GM19238 (cell line): ENCODE measurements around the gene PCTP.
A peak's percentile ranks its signal among the peaks of the same experiment; 100 is the strongest.

Source experiments
- DNase-seq: peaks from one replicate; pipeline ENCODE4 v3.0.0; 2011; ENCODE audit warnings: low spot score; ENCODE audit not compliant: insufficient read length

The PCTP gene

DNA sequence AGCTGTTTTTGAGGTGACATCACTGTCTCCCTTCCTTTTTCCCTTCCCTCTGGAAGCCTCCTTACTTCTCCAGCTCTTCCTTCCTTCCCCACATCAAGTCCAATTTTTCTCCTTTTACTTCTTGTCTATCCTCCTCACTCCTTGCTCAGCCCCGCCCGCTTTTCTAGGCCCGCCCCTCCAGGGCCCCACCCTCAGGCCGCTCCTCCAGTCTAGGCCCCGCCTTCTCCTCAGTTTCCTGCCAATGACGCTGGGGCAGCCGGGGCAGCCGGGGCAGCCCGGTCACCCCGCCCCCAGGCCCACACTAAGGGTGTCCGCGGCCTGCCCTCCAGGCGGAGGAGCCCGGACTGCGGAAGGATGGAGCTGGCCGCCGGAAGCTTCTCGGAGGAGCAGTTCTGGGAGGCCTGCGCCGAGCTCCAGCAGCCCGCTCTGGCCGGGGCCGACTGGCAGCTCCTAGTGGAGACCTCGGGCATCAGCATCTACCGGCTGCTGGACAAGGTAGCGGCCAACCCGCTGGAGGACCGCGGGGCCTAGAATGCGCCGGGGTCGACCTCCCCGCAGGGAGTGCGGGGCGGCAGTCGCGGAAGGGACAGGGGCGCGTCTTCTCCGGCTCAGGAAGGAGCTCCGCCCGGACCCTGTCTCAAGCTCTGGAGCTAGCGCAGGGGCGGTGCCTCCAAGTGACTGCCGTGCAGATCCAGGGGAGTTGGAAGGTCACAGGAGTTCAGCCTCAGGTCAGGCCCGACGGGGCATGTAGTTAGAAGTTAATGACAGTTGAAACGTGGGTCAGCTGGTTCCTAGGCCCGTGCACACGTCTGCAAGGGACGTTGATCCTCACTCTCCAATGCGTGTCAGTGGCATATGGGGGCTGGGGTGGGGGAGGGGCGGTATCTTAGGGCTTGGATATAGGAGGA lies at the start of gene PCTP:
TSS of gene PCTP (plus strand) at position 302 of the 908 bp plus-strand sequence. CDS start at position 355, 53 bp downstream.
- DNase-seq: peak; percentile 78

DNA sequence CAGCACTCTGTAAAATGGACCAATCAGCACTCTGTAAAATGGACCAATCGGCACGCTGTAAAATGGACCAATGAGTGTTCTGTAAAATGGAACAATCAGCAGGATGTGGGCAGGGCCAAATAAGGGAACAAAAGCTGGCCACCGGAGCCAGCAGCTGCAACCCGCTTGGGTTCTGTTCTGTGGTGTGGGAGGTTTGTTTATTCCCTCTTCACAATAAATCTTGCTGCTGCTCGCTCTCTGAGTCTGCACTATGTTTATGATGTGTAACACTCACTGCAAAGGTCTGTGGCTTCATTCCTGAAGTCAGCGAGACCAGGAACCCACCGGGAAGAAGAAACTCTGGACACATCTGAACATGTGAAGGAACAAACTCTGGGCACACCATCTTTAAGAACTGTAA lies 48.7 kb upstream of the PCTP start:
- no peak for DNase-seq

DNA sequence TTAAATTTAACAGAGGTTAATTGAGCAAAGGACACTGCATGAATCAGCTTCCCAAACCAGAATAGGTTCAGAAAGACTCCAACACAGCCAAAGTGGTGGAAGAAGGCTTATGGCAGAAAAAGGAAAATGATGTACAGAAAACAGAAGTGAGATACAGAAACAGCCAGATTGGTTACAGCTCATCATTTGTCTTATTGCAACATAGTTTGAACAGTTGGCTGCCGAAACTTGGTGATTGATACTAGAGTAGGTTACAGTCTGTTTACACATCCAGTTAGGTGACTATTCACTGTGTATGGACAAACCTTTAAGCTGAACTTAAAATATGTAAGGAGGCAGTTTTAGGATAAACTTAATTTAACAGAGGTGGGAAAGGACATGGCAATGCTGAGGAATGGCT lies 46.5 kb upstream of the PCTP start:
- no peak for DNase-seq

DNA sequence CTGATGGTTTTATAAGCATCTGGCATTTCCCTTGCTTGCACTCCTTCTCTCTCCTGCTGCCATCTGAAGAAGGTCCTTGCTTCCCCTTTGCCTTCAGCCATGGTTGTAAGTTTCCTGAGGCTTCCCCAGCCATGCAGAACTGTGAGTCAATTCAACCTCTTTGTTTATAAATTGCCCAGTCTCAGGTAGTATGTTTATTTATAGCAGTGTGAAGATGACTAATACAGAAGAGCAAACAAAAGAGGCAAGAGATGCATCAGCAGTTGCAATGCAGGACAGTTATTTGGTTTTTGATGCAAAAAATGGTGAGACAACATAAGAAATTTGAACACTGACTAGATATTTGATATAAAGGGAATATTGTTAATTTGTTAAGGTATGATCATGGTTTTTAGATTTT lies 45.0 kb upstream of the PCTP start:
- no peak for DNase-seq

DNA sequence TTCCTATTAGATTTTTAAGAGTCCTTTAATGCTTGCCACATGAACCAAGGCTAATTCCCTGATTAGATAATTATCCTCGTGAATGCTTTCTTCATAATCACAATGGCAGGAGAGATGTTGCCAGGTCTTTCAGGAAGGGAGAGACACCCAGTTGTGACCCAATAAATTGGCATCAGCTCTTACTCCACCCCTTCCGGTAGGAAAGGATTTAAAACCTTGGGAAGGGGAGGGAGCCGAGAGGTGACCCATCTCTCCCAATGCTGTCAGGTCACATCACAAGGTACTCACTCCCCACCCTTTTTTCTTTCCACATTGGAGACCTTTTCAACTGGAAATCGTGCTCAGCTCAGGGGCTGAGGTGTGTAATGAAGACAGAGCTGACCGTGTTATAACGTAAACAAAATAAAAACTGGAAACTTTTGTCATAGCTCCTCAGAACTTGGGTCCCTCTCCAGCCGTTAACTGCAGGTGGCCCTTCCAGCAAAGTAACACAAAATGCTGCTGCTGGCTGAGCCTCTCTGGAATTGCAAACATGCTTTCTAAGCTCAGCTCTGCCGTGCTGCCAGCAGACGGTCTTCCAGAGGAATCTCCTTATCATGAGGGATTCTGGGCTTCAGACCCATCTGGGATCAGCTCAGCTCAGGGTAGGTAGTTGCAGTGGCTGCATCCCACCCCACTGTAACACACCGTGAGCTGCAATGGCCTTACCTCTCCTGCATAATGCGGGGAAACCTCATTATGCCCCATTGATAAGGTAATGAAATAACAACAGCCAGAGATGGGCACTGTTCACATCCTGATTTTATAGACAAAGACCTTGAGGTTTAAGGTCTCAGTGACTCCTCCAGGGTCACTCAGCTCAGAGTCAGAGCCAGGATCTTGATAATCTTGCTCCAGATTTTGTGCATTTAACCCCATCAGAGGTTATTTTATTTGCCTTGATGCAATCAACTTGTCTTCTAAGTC lies 43.8 kb upstream of the PCTP start:
- no peak for DNase-seq

DNA sequence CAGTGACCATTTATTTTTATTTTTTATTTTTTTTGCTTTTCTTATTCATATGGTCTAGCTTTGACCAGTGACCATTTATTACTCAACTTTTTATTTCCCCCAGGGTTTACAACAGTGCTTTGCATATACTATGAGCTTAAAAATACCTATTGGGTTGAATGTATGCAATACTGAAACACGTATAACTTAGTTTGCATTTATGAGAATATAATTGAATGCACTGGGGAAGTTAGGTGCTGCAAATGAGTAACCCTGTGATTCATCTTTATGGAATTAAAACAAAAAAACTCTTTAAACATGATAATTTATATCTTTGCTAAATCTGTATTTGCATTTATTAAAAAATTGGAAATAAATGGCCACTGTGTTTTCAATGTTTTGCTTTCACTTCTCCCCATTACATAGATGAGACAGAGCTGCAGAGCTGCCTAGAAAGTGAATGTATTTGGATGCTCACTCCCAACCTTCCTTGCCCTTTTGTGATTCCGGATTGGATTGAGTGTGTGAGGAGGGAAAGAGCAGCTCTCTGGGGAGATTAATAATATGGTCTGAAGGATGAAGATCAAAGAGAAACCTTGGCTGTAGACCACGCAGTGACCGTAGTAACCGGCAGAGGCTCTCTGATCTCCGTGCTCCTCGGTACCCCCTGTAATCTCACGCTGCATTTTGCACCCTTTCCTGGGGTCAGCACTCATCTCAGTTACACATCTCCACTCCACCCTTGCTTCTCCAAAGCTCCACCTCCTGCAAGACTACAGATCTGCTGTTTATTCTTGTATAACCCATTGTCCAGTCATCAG lies 42.5 kb upstream of the PCTP start:
- DNase-seq: no peak

DNA sequence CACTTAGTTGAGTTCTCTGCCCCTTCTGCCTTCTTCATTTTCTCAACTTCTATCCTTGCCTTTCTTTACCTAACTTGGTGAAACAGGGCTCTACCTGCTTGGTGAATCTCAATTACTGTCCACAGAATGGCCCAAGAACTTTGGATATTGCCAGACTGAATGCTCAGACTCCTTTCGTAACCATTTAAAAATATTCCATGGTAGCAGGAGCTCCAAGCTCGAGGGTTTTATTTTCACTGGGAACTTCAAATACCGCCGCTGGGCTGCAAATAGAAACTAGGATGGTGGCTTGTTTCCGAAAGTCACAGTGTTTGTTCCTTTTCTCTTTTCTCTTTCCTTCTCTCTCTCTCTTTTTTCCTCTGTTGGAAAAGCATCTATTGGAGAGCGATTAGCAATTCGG lies 41.4 kb upstream of the PCTP start:
- DNase-seq: no peak

DNA sequence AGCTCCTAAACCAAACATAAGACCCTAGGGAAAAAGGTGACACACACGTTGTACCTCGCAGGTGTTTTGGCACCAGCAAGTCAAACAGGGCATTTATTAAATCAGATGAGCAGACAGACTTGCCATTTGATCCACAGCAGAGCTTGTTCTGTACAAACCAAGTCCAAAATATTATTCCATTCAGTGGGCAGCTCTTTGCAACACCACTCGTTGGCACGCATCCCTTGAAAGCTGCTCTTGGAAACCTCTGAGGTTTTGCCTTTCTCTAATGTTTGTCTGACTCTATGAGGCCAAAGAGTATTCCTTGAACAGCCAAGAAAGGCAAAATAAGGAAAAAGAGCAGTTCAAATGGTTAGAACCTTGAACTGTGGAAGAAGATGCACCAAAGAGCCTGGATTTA lies 40.9 kb upstream of the PCTP start:
- DNase-seq: no peak

DNA sequence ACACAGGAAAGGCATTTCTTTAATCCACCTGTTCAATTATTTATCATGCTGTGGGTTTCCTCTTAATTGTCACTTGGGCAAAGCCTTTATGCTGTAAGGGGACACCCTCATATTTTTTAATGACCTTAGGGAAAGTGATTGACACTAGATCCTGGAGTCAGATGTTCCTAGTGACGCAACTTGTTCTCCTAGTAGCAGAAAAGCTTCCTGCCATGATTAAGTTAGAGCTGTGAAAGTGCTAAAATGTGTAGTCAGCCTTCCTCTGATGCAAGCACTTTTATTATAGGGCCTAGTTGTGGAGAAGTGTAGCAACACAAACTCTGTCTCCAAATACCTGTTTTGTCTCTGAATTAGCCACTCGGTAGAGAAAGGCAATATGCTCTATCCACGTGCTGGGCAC lies 40.4 kb upstream of the PCTP start:
- no peak for DNase-seq

DNA sequence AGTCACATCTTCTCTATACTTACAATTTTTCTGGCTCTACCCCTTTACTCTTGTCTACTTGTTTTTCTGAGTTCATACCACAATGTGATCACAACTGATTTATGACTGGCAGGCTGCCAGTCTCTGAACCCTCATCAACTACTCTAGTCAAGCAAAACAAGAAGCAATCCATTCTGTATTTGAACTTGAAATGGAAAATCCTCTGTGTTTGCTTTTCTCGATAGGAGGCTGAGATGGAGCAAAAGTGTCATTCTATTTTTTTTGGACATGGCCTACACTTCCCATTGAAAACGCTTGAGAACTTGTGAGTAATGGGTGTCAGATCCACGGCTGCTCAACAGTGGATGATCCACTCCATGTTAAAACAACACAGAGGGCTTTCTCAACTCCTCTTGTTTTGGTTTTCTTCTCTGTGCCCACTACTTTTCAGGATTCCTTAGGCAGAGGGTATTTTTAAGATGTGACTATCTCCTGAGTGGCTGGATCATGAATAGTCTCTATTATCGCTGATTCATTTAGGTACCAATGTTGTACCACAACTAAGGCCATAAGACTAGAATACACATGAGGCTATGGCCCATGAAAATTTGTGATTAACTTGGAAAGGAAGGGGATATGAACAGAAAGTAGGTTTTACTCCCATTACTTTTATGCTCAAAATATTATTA lies 39.9 kb upstream of the PCTP start:
- no peak for DNase-seq

DNA sequence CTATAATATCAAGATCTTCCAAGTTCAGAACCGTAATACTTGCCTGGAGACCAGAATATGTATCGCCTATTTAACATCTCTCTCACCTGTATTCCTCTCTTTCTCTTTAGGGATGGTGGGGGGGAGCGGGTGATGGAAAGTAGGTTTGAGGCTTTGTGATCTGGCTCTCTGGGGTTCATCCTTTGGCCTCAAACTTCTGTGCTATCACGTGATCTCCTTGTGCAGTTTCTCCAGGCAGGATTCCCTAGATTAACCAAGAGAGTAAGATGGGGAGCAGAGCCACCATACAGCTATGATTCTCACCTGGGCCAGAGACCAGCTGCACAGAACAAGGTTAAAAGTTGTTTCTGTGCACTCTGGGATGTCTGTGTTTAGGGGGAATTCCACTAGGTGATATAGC lies 33.4 kb upstream of the PCTP start:
- DNase-seq: no peak

DNA sequence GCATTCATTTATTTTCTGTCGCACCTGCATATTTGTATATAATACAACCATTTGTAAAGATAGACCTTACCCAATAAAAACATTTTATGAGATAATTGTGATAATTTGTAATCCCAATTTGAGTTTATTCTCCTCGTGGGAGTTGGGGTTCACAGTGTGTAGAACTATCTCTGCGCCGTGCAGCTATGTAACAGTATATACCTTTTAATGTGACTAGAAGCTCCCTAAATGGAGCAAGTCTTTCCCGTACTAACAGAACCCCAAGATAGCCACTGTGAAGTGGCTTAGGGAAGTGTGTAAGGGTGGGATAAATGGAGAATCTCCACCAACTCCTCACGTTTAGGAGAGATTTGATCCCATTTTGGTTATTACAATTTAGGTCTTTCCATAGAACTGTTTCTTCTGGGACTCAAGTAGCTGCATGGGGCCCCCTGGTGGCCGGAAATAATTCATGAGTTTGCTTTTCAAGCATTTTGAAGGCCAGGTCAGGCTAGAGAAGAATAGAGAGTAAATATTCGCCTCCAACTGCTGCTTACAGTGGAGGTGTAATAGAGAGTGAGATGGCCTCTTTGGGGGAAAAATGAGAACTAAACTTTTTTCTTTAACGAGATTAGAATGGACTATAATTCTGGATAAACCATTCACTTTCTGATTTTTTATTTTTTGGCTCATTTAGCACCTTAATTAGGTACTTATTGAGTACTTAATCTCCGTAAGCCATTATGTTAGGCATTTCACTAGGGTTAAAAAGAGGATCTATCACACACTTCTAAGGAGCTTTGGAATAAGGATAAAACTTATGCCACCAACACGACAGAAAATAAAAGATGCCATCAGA lies 32.7 kb upstream of the PCTP start:
- DNase-seq: no peak

DNA sequence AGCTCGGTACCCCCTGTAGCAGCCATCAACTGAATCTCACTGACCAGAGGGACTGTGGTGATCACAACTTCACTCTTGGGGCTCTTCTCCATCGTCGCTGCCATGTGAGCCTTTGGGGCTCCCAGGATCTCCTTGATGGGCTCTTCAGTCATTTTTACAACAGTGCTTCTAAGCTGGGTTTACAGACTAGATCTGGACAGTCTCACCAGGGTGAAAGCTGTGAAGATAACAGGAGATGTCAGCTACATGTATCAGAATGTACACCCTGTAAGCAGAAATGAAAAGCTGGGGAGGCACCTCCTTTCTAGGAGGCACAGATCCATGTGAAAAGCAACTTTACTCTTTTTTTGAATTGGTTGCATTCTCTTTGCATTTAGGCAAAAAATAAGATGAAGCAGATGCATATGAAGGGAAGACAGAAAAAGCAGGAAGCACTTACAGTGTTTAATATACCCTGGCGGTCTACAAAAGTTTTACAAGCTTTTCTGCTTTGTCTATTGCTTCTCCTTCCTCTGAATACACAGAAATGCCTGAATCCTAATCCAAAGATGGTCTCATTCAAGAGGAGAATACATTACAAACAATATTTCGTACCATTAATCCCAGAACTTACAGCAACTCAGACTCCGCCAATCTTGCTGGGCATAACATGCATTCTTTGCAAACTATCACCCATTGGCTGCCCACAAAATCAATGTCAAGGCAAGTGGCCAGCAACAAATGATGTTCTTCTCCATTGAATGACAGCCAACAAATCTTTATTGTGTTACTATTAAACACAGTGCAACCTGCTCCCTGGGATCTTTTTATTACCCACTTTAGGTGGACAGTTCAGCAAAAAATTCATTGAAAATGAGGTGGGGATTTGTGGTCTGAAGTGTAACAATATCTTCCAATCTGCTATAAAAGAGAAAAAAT lies 29.7 kb upstream of the PCTP start:
- DNase-seq: no peak

DNA sequence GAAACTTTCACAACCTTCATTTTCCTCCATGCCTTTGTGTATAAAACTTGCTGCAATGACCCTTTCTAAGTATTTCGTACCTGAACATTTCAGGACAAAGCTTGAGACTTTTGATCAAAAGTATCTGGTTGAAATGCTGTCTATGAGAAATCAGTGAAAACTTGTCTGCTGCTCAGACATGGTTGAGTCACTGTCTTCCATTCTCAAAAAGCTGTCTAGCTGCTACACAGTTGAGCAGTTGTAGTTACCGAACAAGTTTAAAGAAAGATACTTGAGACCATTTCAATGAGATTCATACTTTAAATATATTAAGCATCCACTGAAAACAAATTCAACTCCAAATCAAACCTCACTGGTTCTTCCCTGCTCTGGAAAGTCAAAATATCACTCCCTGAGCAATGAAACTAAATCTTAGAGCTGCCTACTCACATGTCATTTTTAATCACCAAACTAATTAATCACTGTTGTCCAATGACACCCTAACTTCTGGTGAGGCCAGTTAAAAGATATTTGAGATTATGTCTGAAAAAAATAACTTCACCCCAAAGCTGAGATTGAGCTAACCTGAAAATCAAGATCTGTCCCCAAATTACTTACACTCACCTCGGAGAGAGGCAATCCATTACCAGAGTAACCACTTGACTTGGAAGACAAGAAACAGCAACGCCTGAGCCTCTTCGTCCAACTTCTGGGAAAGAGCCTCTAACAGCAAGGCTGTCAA lies 28.7 kb upstream of the PCTP start:
- DNase-seq: no peak

DNA sequence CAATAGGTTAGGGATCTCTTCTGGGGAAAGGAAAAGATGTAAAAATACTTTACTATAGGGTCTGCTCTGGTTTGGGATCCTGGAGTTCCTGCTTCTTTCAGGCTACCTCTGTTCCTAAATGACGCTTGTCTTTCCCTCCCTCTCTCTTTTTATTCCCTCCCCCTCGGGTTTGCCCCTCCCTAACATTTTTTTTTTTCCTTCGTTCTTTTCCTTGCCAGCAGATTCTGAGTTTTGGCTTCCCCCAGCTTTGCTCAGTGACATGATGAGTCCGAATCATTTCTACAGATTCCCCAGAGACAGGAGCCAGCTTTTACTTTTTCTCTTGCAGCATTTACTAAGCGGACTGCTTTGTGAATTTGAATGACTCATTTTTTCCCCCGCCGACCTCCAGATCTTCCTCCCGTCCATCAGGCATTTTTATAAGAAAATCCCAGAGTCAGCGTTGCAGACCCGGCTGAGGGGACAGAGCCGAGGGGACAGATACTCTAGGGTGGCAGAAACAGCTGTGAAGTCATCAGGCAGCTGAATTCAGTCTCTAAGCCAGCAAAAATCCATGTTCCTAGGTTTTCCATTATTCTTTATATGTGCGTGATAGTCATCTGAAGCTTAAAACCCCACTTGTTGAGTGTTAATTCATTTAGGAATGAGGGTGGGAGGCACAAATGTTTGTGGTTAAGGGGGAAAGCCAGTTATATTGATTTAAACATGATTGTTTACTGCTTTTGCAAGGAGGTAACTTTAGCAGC lies 27.9 kb upstream of the PCTP start, which contains the start of gene TMEM100:
TSS of gene TMEM100 (minus strand) at position 123 of the 746 bp plus-strand sequence. CDS start 1,794 bp downstream, outside the sequence.
- no peak for DNase-seq

DNA sequence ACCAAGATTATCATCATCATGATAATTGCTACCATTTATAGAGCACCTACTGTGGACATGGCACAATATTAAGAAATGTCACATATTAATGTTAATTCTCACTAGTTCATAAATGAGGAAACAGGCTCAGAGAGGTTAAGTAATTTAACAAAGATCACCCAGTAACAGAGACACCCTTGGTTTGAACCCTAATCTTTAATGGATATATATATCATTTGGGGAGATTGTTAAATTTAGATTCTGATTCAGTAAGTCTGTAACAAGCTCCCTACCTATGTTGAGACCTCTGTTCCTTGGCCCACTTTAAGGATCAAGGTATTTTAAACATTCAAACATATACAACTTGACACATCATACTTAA lies 27.4 kb upstream of the PCTP start:
- DNase-seq: no peak

DNA sequence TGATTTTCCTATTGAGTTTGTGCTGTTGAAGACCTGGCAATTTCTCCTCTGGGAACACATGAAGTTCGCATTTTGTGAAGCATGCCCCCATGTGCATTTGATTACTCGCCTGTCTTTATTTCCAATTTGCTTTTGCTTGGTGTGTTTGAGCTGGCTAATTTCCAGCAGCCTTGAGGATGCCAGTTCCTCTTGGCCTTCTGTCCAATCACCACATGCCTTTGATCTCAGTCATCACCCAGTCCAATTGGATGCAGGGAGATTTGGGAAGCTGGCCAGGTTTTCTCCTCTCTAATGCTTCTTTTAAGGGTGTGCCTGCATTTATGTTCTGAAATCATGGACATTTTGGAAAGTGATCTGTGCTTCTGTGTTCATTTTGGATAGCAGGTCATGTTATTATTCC lies 24.4 kb upstream of the PCTP start:
- DNase-seq: no peak
